H4 (cell line): ENCODE data around the gene OTOP2. TPM values are rescaled to one million over a fixed set of nuclear protein-coding genes. Genes with fewer than 3 reads are reported as not detected.
"Not testable (repeated sequence)": the region's sequence is repeated elsewhere in the genome, so short reads cannot be mapped to it uniquely, and the experiment has no call there.

Source experiments
- DNase-seq: peaks from one replicate; pipeline ENCODE4 v3.0.0-alpha.2; 2015; ENCODE audit warnings: low spot score
- total RNA-seq: library from RNA; depleted of rRNA; stranded (reverse); fragments of >200 nt; shearing (Covaris generic); gene quantifications from 2 replicates; pipeline ENCODE4 v1.2.3, GENCODE V29; 2014

Gene OTOP2
- total RNA-seq, 1 experiment from 2014 or later, result not detected

DNA sequence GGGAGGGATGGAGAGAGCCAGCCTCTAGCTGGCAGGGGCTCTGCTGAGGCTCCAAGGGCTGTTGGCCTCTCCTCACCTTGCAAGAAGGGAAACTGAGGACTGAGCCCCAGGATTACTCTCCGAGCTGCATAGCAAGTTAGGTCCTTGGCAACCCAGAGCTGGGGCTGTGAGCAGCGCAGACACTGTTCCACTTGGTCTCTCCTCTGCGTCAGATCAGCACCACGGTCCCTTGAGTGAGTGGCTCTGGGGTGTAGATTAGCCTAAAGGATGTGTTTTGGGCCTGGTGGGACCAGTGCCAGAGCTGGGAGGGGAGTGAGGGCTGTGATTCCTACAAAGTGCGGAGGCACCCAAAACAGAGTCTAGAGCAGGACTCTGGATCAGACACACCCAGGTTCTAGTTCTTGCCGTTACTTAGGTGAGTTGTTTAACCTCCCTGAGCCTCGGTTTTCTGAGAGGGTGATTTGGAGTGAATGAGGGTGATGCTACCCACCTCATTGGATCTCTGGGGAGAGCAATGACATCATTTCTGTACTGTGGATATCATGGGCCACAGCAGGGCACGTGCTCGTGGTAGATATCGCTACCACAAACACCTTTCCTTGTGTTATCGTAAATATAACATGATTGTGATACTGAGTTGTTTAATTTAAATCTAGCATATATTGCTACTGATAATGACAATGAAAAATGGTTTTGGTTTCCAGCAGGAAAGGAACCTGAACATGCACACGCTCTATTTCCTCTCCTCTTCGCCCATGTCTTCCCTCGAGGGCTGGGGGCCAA, 22.5 kb upstream of the OTOP2 start:
- no peak for DNase-seq

DNA sequence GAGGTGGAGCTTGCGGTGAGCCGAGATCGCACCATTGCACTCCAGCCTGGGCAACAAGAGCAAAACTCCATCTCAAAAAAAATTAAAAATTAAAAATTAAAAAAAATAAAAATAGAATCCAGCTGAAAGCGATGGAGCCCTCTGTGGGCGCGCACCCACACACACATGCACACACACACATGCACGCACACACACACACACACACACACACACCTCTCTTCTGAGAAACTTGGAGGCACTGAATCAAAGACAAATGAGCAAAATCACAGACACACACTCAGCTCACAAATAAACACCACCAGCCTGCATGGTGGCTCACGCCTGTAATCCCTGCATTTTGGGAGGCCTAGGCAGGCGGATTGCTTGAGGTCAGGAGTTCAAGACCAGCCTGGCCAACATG, 21.0 kb upstream of the OTOP2 start:
- no peak for DNase-seq

DNA sequence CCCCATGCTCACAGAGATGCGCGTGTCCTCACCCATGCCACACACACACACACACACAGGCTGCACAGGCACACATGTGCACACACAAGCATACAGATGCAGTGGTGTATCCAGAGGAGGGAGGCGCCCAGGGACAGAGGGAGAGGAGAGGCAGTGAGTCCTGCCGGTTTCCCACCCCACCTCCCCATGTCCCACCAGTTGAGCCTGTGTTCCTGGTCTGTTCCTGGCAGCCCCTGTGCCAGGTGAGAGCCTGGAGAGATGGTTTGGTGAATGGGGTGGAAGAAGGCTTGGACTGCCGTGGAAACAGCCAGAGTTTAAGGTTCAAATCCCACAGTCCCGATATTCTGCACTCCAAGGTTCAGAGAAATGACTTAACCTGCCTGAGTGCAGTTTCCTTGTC, 20.4 kb upstream of the OTOP2 start:
- DNase-seq, result no peak

DNA sequence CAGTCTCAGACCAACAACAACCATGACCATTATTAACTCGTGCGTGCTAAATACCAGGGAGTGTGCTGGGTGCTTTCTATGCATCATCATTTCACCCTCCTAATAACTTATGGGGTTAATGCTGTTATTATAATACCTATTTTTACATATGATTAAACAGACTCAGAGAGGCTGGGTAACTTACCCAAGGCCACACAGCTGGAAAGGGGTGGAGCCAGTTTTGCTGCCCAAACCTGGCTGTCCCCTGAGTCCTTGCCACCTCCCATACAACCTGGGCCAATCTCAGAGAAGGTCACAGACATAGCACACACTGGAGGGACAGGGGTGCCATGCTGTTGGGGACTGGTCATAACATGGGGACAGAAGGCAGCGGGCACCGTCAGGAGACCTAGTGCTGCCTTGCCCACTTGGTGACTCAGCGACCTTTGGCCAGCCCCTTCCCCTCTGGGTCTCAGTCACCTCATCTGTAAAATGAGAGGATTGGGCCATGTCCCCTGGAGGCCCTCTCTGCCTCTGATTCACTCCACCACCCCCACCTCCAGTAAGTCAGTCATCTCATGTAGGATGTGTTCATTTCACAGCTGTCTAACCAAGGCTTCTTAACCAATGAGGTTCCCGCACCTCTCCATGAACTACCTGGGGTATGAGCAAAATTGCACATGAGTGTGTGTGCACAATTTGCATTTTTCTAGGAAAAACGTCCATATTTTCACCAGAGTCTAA, 19.2 kb upstream of the OTOP2 start:
- DNase-seq, result no peak

DNA sequence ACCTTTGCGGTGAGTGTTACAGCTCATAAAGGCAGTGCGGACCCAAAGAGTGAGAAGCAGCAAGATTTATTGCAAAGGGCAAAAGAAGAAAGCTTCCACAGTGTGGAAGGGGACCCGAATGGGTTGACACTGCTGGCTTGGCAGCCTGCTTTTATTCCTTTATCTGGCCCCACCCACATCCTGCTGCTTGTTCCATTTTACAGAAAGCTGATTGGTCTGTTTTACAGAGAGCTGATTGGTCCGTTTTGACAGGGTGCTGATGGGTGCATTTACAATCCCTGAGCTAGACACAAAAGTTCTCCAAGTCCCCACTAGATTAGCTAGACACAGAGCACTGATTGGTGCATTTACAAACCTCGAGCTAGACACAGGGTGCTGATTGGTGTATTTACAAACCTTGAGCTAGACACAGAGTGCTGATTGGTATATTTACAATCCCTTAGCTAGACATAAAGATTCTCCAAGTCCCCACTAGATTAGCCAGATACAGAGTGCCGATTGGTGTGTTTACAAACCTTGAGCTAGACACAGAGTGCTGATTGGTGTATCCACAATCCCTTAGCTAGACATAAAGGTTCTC, 17.8 kb upstream of the OTOP2 start:
- not testable (repeated sequence) for DNase-seq

DNA sequence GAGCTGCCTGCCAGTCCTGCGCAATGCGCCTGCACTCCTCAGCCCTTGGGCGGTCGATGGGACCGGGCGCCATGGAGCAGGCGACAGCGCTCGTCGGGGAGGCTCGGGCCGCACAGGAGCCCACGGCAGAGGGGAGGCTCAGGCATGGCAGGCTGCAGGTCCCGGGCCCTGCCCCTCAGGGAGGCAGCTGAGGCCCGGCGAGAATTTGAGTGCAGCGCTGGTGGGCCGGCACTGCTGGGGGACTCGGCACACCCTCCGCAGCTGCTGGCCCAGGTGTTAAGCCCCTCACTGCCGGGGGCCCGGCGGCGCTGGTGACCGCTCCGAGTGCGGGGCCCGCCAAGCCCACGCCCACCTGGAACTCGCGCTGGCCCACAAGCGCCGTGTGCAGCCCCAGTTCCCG, 17.1 kb upstream of the OTOP2 start:
- no peak for DNase-seq

DNA sequence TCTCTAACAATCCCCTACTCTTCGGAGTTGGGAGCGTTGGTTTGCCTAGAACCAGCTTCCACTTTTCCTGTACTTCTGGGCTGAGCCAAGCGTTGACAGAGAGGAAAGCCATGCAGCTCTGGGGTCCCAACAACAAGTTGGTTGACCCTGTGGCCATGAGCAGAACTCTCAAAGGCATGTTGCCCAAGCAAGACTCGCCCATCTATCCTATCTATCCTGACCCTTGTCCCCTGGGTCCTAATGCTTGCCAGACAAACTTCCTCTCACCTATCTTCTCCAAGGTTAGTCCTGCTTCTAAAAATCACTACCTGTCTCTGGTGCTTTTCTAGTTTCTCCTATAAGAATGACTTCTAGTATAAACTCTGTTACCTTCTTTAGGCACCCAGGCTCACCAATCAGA, 15.0 kb upstream of the OTOP2 start:
- not testable (repeated sequence) for DNase-seq

DNA sequence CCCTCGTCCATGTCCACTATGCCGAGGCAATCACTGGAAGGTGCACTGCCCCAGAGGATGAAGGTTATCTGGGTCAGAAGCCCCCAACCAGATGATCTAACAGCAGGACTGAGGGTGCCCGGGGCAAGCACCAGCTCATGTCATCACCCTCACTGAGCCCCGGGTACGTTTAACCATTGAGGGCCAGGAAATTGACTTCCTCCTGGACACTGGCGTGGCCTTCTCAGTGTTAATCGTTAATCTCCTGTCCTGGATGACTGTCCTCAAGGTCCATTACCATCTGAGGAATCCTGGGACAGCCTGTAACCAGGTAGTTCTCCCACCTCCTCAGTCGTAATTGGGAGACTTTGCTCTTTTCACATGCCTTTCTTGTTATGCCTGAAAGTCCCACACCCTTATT, 12.7 kb upstream of the OTOP2 start:
- DNase-seq, result not testable (repeated sequence)

DNA sequence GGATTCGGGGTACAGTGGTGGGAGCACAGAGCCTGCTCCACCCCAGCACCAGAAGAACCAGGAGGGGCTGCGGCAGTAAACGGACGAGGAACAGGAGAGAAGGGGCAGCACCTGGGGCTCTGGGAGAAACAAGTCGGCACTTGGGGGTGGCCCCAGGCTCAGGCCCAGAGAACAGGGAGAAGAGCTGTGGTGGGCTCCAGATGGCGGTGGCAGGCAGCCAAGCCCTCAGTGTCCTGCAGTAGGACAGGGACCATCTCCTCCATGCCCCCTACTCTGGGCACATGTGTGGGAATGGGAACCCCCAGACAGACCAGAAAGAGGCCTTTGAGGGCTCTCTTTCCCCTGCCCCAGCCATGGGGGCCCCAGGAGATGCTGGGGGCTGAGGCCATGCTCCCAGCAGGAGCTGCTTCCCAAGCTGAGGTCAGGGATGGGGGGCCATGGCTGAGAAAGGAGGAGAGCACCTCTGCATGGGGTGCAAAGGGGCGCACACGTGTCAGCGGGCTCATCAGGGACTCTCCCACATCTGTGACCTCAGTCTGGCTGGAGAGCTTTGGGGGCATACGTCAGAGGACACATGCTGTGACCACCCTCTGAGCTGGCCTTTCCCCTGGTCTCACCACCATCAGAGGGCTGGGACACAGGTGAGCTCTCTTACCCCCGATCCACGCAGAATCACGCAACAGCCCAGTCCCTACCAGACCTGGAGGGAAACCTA, 7.8 kb upstream of the OTOP2 start:
- no peak for DNase-seq

DNA sequence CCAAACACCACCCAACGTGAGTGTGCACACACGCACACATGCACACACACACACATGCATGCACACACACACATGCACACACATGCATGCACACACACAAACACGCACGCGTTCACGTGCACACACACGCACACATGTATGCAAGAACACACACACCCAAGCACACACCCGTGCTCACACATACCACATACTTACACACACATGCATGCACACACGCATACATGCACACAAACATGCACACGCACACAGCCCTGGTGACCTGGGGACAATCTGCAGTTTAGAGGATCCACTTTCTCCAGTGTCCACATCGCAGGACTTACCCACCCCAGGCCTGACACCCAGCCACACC, 7.2 kb upstream of the OTOP2 start:
- no peak for DNase-seq

DNA sequence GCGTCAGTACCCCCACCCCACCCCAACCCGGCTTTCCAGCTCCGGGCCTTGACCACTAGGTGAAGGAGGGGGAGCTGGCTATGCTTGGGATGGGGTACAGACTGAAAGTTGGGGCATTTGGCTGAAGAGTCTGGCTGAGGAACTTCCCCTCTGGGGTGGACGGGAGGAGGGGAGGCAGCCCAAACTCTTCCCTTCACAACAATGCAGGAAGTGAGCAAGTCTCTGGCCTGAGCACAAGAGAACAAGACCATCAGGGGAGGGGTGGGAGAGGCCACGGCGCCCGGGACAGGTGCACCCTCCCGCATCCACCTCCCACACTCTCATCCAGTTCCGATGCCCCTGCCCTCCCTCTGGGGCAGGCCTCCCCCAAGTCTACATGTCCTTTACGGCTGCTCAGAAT, 6.6 kb upstream of the OTOP2 start:
- DNase-seq, result no peak

DNA sequence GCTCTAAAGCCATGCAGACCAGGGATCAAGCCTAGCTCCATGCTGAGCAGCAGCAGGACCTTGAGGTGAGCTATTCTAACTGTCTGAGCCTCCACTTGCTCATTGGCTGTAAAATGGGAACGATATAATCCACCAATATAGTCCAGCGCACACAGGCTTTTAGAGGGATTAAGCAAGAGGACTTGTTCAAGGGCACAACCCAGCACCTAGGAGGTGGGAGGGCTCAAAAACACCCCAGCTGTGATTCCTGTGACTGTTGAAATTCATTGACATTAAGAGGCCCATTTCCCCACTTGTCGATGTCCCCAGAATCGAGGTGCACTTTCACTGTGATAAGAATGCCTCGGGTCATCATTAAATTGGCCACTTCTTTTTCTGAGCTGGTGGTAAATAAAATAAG, 5.2 kb upstream of the OTOP2 start:
- no peak for DNase-seq

DNA sequence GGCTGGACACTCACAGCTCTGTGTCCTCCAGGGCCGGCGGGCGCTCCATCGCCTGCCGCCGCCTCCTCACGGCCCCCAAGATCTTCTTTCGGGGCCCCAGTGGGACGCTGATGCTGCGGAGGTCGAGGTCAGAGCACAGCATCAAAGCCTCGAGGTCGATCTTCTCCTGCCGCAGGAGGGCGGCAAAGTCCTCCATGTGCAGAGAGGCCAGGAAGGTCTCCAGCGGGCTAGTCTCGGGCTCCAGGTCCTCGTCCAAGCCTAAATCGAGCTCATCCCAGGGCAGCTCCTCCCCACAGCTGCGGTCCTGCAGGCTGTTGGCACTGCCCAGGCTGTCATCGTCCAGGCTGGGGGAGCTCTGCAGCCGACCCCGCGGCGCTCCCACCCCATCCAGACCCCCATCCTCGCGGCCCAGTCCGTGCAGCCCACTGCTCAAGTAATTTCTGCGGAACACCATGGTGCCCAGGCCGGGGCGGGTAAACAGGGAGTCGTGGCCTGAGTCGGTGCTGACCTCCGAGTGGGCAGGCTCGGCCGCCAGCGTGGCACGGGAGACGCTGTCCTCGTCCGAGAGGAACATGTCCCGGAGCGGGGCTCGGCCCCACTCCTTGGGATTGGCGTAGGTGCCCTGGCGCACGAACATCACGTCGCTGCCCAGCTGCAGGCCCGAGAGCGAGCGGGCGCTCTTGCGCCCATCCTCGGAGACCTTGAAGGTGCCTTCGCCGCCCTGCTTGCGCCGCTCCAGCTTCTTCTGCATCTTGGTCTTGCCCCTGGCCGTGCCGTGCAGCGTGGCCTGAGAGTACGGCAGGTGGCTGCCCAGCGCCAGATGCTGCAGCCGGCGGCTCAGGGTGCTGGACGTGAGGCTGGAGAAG, 4.4 kb upstream of the OTOP2 start:
- DNase-seq, result no peak

DNA sequence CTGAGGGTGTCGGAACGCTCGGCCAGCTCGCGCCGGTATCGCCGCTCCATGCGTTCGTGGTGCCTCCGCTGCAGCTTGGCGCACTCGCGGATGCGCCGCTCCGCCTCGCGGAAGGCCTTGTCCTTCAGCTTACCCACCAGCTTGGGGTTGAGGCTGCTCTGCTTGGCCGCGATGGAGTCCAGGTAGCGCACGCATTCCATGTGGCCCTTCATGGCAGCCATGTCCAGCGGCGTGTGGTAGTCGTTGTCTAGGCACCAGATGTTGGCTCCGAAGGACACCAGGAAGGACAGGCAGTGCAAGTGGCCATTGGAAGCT, 3.8 kb upstream of the OTOP2 start:
- DNase-seq, result no peak

DNA sequence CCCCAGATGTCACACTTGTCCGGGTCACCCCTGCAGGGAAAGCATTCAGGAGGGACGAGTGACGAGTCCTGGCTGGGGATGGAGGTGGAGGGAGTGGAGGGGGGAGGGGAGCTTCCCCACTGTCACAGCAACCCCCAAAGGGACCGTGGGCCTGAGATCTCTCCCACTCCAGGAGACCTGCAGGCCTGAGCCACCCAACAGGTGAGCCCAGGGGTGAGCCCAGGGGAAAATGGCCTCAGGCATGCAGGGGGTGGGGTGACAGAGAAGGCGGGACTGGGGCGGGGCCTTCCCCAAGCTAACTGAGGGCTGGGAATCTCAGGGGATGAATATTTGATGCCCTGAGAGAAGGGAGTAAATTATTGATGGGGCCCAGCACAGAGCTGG, 3.4 kb upstream of the OTOP2 start:
- no peak for DNase-seq

DNA sequence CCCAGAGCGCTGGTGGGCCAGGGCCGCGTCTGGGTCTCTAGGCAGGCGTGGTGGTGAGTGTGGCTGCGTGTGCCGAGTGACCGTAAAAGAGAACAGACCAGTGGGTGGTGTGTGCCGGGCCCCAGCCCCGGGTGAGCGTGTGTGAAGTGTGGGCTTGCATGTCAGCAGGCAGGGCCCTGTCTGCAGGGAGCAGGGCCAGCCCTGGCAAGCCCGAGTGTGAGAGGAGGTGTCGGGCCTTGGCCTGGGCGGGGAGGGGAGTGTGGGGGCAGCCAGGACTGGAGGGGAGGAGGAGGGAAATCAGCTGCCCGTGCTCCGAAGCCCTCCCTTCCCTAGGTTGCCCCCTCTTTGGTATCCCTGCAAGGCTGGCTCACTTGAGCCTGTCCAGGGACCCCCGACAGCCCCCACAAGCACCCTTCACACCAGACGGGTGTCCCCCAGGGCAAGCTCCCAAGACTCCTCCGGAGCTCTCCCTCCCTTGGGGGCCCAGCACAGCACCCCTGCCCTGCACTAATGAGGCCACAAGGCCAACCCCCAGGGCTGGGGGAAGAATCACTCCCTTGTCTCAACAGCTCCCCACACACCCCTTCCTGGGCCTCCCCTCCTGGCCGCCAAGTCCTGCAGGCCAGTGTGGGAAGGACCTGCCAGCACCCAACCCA, 2.9 kb upstream of the OTOP2 start:
- no peak for DNase-seq

DNA sequence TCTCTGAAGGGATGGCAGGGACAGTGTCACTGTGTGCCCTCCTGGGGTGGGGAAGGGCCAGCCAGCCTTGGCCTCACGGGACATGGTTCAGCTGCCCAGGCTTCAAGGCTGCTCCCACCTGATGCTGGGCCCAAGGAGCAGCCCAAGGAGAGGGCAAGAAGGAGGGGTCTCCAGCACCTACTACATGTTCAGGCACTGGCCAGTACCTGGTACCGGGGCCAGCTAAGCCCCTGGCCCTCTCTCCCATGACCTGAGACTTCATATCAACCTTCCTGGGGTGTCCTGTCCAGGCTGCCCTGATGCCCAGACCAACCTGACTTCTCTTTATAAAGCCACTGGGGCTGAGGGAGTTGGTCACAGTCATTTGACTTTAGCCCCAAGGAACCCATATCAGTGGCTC, 2.3 kb upstream of the OTOP2 start:
- no peak for DNase-seq

DNA sequence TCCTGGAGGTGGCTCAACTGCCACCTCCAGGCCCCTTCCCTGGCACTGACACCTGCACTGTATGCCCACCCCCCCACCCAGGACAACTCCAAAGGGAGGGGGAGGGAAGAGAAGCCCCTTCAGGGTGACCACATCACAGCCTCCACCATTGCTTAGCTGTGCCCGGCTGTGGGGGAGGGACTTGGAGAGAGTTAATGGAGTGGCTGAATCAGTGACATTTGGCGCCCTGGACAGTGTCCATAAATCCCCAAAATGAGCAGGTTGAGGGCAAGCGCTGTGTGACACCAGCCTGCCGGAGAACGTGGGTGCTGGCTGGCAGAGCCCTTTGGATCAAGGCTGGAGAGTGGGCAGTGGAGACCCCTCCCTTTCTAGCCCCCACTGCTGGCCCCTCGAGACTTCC, 1.9 kb upstream of the OTOP2 start:
- no peak for DNase-seq

DNA sequence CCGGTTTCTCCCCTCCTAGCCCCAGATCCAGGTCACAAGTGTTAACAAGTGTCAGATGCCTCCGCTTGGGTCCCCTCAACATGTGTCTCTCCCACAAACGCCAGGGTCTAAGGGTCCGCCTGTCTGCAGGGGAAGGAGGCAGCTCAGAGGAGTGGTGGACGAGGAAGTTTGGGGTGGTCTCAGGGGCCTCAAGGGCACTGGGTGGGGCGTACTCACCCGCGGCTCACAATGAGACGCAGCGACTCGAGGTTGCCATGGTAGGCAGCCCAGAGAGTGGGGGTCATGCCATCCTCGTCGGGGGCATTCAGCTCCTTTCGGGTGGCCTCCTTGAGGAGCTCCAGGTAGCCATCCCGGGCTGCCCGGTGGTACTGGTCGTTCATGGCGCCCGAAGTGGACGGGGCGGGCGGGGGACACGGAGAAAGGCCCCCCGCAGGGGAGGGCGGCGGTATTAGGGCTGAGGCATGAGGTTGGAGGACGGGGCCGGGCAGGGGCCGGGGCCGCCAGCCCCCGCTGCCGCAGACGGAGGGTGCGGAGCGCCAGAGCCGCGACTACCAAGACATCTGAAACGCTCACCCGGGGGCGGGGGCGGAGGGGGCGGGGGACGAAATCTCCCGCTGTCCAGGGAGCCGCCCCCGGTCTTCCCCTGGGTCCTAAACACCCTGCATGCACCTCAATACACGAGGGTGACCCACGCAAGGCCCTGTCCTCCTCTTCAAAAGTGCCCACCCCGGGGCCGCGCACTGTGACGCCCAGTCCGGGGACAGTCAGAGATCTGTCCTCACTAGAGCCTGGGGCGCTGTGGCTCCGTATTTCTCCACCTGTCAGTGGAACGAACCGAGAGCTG, 1.2 kb upstream of the OTOP2 start, which contains the start of gene USH1G:
USH1G (minus strand) TSS at position 562 of the 844 bp plus-strand sequence; CDS start at position 380, 182 bp downstream.
- DNase-seq, result no peak
